OCI-LY3 (cell line): ENCODE measurements around the gene HSD17B10.

Experiments
- H2AFZ ChIP-seq: fragments of 200-600, 300-600 bp; shearing (Covaris generic); 2 replicates; pipeline ENCODE4 v1.6.0; 2014; ENCODE audit warnings: antibody characterized with exemption, low read depth, low read length
- H3K27ac ChIP-seq: fragments of 200-600, 300-600 bp; sonication (generic); 2 replicates; pipeline ENCODE4 v1.5.1; 2014; ENCODE audit warnings: mild to moderate bottlenecking, low read length, moderate library complexity, mixed read lengths
- H3K27me3 ChIP-seq: fragments of 200-600, 300-600 bp; sonication (generic); 2 replicates; pipeline ENCODE4 v1.6.1; 2014; ENCODE audit warnings: low read depth, low read length, mixed read lengths
- H3K36me3 ChIP-seq: fragments of 200-600, 300-600 bp; sonication (generic); replicated peaks from 2 replicates; pipeline ENCODE3; 2014; ENCODE audit warnings: low read depth, low read length, mixed read lengths
- H3K4me1 ChIP-seq: fragments of 300-600, 200-600 bp; sonication (generic); 2 replicates; pipeline ENCODE4 v1.6.1; 2014; ENCODE audit warnings: low read length, mixed read lengths
- H3K4me2 ChIP-seq: fragments of 200-600, 300-600 bp; sonication (generic); 2 replicates; pipeline ENCODE4 v1.6.1; 2014; ENCODE audit warnings: low read length, mixed read lengths
- H3K4me3 ChIP-seq: fragments of 300-600, 200-600 bp; sonication (generic); 2 replicates; pipeline ENCODE4 v1.5.1; 2014; ENCODE audit warnings: antibody characterized with exemption, mild to moderate bottlenecking, low read length, moderate library complexity
- H3K79me2 ChIP-seq: fragments of 300-600, 200-600 bp; shearing (Covaris generic); 2 replicates; pipeline ENCODE4 v1.6.1; 2014; ENCODE audit warnings: mild to moderate bottlenecking, low read length, mixed read lengths
- H3K9ac ChIP-seq: fragments of 300-600, 200-600 bp; shearing (Covaris generic); 2 replicates; pipeline ENCODE4 v1.6.0; 2014; ENCODE audit warnings: mild to moderate bottlenecking, low read length, moderate library complexity
- H3K9me3 ChIP-seq: fragments of 200-600, 300-600 bp; shearing (Covaris generic); 2 replicates; pipeline ENCODE4 v1.6.1; 2014; ENCODE audit warnings: low read length, mixed read lengths; ENCODE audit not compliant: insufficient read depth
- H4K20me1 ChIP-seq: fragments of 200-600, 300-600 bp; sonication (generic); 2 replicates; pipeline ENCODE4 v1.6.1; 2016; ENCODE audit warnings: low read length, mixed read lengths; ENCODE audit not compliant: insufficient read depth
- CTCF ChIP-seq: fragments of 200-600, 300-600 bp; sonication (generic); IDR thresholded peaks from 2 replicates; pipeline ENCODE4 v1.5.1; 2014; ENCODE audit warnings: antibody characterized with exemption, low read length, low read depth
- EZH2phosphoT487 ChIP-seq: fragments of 200-600 bp; shearing (Covaris generic); IDR thresholded peaks from 2 replicates; pipeline ENCODE4 v1.6.1; 2018; ENCODE audit warnings: antibody characterized with exemption, mixed run types, low read depth

The HSD17B10 gene

GRCh38 chrX:53447441-53447840 is 13.3 kb upstream of the HSD17B10 start:
- Histone ChIP-seq H3K9ac (no peak overlapping the region), H3K27ac (no peak overlapping the region), H3K36me3 (no peaks in the 10 kb centered on the region), H3K4me2 (no peak overlapping the region), H3K4me3 (no peak overlapping the region), H4K20me1 (no peaks in the 10 kb centered on the region), H3K79me2 (no peaks in the 10 kb centered on the region), H3K4me1 (peaks cover under 1% of the 10 kb centered on the region; the same call in 1 of the 2 replicates), H3K9me3 (no peaks in the 10 kb centered on the region), H3K27me3 (no peaks in the 10 kb centered on the region), H2AFZ (no peak overlapping the region)
- TF ChIP-seq CTCF, result no peak
- TF ChIP-seq EZH2phosphoT487, result no peak

- Histone ChIP-seq H3K9ac (no peak overlapping the region), H2AFZ (no peak overlapping the region), H3K79me2 (no peaks in the 10 kb centered on the region), H3K9me3 (no peaks in the 10 kb centered on the region), H3K4me2 (no peak overlapping the region), H4K20me1 (no peaks in the 10 kb centered on the region), H3K36me3 (no peaks in the 10 kb centered on the region), H3K27me3 (no peaks in the 10 kb centered on the region), H3K4me3 (no peak overlapping the region), H3K27ac (no peak overlapping the region), H3K4me1 (peaks cover 7% of the 10 kb centered on the region)
- peak; percentile 58 for TF ChIP-seq CTCF
- TF ChIP-seq EZH2phosphoT487, result no peak
Measured at GRCh38 chrX:53445977-53446376, 11.8 kb upstream of the HSD17B10 start.

- Histone ChIP-seq H3K9me3 (no peaks in the 10 kb centered on the region), H2AFZ (peak overlapping the region; percentile 96)
Measured at GRCh38 chrX:53442322-53442631, 8.1 kb upstream of the HSD17B10 start.

DNA sequence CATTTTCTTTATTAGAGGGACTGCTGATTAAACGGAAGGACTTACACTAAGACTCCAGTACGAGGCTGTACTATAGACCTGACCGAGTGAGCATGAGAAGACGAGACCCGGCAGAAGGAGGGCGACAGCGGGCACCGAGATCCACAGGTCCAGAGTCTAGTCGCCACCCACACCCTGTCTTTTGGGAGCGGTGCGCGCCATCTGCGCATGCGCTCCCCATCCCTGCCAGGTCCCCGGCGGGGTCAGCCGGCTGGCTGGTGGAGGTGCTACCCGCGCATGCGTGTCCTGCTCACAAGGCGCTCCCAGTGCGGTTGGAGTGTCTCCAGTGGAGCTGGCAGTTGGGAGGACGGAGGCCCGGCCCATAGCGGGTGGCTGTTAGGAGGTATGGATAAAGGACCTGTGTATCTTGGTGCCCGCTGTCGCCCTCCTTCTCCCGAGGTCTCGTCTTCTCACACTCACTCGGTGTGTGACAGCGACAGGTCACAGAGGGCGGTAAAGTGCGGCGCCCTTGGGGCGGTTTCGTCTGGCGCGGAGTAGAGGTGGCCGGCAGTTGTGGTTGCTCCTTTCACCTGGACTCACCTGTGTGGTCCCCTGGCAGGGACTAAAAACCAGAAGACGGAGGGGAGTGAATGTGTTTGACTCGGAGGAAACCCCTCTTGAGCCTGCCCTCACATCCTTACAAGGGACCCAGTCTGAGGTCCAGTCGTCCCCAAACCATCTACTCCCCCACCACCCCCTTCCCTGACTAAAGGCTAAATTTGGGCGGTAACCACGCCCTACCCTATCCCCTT is 7.6 kb upstream of the HSD17B10 start:
- peak overlapping the region; percentile 55 for H3K9ac ChIP-seq
- H3K79me2 ChIP-seq, result no peaks in the 10 kb centered on the region
- no peaks in the 10 kb centered on the region for H3K36me3 ChIP-seq
- H2AFZ ChIP-seq, result peak overlapping the region; percentile 96
- peak overlapping the region; percentile 85 for H3K4me3 ChIP-seq
- H3K27me3 ChIP-seq, result no peaks in the 10 kb centered on the region
- H3K27ac ChIP-seq, result no peak overlapping the region
- H3K4me2 ChIP-seq, result peak overlapping the region; percentile 94
- peaks cover 17% of the 10 kb centered on the region for H3K4me1 ChIP-seq
- H4K20me1 ChIP-seq, result no peaks in the 10 kb centered on the region
- TF ChIP-seq EZH2phosphoT487 (no peak), CTCF (no peak)
- H3K9me3 ChIP-seq, result no peaks in the 10 kb centered on the region

More at GRCh38 chrX:53442322-53442631, 8.1 kb upstream of the HSD17B10 start:
- Histone ChIP-seq H3K4me3 (peak overlapping the region; percentile 85), H3K4me1 (peaks cover 11% of the 10 kb centered on the region), H3K27ac (no peak overlapping the region), H4K20me1 (no peaks in the 10 kb centered on the region), H3K9ac (peak overlapping the region; percentile 55), H3K27me3 (no peaks in the 10 kb centered on the region), H3K79me2 (no peaks in the 10 kb centered on the region), H3K36me3 (no peaks in the 10 kb centered on the region), H3K4me2 (peak overlapping the region; percentile 94)
- TF ChIP-seq EZH2phosphoT487, result no peak
- TF ChIP-seq CTCF, result no peak
